ELF-1 (cell line): ENCODE data around the gene MON1B.
"Not testable (repeated sequence)": the region's sequence is repeated elsewhere in the genome, so short reads cannot be mapped to it uniquely, and the experiment has no call there.

Experiments used
- DNase-seq: peaks from one replicate; pipeline ENCODE4 v3.0.0-alpha.2; 2016; ENCODE audit warnings: low read depth, low spot score

MON1B gene

DNA sequence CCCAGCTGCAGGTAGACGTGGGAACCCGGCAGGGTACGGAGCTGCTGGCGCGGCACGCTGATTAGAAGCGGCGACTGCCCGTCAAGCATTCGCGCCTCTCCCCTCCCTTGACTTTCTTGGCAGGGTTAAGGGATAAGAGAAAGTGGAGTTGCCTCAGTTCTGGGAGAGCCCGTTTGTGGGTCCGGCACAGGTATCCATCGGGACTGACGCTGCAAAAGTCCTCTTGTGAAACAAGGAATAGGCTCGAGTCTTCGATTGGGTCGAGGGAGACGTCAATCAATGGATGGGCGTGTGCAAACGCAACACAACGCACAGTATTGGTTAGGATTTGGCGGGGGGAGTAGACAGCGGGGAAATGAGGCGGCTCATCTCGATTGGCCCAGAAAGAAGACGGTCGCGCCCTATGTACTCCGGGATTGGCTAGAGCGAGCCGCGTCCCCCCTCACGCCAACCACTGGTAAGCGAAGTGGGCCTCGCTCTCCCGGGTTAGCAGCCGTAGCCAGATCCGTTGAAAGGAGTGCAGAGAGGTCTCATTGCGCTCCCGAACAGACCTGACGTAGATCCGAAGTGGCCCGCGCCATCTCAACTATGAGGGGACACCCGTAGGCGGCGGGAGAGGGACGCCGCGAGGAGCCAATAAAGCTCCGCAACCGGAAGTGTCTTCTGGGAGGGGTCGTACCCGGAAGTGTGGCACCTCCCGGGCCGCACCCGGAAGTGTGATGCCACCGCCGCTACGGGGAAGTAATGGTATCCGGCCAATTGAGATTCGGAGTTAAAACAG, at the start of gene MON1B:
MON1B (plus strand) TSS at position 713 of the 781 bp plus-strand sequence. CDS start 296 bp downstream, outside the sequence.
- DNase-seq, result peak; percentile 100

DNA sequence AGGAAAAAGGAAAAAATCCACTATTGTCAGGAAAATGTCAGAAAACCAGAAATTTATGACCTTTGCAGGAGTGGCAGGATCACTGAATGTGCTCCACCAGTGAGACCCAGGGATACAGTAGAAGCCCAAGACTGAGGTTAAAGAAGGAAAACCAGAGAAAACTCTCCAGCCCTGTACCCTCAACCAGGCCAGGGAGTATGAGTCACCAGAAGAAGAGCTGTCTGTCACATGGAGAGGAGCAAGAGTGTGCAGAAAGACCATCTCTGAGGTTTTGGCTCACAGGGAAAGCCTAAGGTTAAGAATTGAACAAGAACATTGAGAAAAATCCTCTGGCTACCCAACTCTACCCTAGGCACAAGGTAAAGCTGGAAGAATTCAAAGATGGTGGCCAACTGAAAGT, 47.6 kb upstream of the MON1B start:
- DNase-seq, result no peak

DNA sequence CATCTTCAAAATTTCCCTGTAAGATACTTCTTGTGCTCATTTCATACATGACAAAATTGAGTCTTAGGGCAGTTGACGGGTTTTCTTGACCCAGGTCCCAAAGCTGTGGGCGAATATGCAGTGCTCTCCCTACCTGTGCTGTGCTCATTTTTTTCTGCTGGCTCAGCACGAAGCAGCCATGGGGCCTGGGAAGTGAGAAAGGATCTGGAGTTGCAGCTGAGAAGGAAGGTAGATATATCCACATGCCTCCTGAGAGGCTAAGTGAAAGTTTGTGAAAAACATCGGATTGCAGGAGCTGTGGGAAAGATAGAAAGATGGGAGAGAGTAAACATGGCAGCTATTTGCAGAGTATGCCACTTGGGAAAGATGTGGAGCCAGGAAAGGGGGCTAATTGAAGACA, 42.9 kb upstream of the MON1B start:
- DNase-seq, result no peak

DNA sequence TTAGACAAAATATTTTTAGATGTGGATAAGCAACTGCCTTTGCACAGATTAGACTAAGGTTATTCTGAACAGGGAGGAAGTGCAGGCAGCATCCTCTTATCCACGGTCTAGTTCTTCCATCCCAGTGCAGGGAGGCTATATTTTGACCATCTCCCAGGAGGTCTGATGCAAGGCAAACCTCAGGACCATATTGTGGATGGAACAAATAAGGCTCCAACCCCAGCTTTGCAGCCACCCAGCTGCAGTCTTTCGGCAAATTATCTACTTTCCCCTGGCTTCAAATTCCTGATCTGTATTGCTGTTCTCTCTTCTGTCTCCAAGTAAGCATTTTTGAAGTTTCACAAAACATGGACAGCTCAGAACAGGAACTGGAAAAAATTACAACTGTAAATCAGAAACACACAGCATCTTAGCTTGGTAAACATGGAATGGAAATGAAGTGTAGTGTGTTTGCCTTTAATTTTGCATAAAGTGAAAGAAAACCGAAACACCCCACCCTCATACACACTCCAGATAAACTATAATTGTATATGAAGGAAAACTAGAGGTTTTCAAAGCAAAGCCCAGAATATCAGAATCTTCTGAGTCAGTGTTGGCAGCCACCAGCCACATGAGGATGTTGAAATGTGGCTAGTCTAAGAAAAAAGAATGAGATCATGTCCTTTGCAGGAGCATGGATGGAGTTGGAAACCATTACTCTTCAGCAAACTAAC, 33.5 kb upstream of the MON1B start:
- no peak for DNase-seq

DNA sequence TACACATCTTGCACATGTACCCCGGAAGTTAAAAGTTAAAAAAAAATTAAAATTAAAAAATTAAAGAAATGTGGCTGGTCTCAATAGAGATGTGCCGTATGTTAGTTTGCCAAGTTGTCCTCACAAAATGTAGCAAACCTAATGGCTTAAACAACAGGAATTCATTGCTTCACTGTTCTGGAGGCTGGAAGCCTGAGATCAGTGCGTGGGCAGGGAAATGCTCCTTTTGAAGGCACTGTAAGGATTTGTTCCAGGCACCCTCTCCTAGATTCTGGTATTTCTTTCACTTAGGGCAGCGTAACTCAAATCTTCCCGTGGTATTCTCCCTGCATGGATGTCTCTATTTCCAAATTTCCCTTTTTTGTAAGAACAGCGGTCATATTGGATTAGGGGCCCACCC, 32.7 kb upstream of the MON1B start:
- DNase-seq, result no peak

DNA sequence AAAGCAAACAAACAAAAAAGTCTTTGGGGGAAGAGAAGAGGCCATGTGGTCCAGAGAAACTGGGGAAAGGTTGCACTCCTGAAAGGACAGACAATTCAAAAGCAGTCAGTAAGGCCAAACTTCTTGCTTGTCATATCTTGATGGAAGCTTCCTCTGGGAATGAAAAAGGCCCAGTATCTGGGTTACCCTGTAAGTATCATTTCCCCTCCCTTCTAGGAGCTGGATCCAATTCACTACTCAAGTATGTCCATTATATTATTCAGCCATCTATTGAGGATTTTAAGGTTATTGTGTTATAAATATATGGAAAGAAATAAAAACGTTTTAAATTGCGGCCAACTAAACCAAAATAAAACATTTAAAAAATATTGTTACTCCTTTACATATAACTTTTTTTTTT, 26.0 kb upstream of the MON1B start:
- DNase-seq, result no peak

DNA sequence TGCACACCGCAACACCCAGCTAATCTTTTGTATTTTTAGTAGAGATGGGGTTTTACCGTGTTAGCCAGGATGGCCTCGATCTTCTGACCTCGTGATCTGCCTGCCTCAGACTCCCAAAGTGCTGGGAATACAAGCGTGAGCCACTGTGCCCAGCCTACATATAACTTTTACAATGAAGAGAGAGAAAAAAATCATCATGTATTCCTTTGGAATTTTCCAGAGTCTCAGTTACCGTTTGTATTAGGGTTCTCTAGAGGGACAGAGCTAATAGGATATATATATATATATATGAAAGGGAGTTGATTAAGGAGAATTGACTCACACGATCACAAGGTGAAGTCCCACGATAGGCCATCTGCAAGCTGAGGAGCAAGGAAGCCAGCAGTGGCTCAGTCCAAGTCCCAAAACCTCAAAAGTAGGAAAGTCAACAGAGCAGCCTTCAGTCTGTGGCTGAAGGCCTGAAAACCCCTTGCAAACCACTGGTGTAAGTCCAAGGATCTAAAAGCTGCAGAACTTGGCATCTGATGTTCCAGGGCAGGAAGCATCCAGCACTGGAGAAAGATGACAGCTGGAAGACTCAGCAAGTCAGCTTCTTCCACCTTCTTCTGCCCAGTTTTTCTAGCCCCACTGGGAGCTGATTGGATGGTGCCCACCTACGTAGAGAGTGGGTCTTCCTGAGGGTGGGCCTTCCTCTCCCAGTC, 25.3 kb upstream of the MON1B start:
- DNase-seq, result not testable (repeated sequence)

DNA sequence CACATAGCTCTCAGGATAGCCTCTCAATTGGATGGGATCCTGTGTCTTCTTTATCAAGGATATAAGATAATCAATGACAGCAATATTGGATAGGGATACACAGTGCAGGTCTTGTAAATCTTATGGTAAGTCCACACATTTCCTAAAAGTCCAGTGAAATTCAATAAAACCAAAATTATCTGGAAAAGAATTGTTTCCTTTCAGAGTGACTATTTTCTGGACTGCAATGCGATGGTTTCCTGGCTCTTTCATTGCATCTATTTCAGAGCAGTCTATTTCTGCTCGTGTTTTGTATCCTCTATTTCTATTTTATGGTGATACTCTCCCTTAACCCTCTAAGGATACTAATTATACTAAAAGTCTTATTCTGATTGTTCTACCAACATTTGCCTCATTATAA, 24.3 kb upstream of the MON1B start:
- DNase-seq, result no peak

DNA sequence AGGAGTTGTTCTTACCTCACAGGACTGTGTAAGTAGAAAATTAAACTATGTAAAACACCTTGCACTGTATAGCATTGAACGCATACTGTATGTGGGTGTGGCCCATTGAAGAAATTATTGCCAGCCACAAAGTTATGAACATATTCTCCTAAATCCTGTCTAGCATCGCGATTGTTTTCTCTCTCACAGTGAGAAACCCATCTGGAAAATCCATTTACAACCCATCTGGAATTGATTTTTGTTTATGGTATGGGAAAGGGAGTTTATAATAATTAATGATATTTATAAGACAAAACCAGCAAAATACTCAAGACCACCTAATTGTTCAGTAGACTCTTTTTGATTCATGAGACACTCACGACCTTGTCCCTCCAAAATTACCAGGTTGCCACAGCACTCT, 22.1 kb upstream of the MON1B start:
- no peak for DNase-seq

DNA sequence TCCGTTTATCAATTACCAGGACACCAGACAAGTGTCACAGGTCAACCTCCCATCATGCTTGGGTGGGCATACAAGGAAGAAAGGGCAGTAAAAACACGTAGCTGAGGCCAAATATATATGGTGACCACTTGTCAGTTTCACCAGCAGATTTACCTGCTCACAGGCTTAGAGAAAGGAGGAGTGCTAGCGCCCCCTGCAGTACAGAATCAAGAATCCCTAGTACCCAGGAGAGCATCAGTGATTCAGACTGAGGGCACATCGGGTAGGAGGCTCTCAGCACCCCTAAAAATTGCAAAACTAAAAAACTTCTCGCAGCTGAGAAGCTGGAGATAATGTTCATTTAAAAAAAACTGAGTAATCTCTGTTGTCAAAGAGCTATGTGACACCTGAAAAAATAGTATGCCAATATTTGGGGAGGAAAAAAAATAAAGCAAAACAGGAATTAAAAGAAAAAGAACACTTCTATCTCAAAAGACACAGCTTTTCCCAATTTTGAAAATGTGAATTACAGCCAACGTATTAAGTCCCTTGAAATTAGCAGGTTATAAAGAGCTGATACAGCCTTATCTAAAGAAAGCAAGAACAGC, 21.2 kb upstream of the MON1B start:
- peak; percentile 42 for DNase-seq

DNA sequence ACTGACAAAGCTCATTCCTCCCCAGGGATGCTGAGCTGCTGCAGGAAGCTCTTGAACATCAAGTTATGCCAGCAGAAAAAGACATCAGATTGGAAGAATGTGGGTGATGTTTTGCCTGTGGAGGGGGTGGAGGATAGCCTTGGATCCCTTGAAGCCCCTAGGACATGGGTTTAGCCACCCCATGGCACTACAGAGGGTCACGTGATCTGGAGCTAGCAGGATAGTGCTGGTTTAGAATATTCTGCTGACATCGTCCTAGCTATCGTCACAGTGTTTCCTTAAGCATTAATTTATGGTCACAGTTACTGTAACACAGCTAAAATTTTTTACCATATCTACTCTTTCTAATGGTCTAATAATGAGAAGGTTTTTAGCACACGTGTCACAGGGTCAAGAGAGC, 20.2 kb upstream of the MON1B start:
- no peak for DNase-seq

DNA sequence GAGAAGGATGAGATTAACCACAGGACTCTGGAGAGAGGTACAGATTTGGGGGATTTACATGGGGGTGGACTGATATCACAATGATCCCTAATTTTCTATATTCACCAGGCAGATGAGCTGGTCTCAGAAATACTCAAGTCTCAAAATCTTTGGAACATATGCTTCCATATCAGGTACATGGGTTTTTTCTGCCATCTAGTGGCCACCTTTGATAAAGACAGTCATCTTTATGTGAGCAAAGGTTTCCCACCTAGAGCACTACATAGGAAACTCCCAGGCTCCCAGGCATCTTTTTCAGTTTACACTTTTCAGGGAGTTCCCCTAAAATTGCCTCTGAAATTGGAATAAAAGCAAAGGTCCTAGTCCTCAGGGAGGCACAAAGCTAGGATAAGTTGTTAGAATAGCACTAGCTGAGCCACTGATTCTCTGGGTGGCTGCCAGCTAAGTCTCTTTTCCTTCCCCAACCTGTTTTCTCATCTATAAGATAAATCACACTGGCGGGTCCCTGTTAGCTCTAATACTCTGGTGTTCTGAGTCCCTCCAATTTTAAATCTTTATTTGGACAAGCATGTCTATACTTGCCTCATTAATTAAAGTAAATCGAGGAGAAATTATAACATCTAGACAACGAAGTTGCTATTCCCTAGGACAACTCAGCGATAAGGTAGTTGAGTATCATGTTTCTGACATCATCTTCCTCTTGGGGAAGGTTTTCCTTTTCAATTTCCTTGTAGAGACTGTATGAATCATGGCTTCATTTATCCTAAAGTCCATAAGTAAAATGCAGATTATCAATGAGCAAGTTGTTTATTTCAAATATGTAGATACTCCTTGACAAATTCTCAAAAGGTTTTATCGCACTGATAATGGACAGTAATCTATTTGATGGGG, 19.0 kb upstream of the MON1B start:
- peak; percentile 18 for DNase-seq

DNA sequence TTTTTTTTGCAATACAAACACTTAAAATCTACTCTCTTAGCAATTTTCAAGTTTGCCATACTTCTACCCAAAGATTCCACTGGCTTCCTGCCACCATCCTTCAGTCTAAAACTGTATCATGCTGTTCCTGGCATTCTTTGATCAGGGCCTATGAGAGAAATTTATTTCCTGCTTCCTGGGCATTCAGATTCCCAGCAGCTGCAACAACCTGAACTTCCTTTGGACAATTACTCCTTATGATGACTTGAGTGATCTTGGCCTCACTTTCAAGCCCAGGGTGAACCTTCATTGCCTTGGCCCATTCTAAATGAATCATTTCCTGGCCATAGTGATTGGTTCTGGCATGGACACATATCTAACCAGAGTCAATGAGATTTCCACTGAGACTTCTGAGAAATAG, 18.0 kb upstream of the MON1B start:
- DNase-seq, result no peak

DNA sequence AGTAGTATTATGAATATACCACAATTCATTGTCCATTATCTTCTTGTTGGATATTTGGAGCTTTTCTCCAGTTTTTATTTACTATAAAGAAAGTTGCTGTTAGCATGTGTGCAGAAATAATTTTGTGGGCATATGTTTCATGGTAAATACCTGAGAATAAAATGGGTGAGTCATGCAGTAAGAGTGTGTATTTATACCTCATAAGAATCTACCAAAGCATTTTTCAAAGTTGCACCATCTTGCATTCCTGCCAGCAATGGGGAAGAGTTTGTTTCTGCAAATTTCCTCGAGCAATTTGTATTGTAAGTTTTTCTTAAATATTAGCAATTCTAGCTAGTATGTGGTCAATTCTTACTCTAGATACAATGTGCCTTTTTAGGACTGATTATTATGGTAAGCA, 7.9 kb upstream of the MON1B start:
- DNase-seq, result no peak

DNA sequence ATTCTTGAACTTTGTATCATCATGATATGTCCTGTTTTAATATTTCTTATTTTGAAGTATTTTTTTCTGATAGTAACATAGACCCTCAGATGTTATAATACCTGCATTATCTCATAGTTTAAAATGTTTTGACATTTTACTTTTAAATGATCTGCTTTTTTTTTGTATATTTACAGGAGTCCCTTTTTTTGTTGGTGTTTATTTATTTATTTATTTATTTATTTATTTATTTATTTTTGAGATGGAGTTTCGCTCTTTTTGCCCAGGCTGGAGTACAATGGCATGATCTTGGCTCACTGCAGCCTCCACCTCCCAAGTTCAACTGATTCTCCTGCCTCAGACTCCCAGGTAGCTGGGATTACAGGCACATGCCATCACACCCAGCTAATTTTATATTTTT, 4.7 kb upstream of the MON1B start:
- DNase-seq, result not testable (repeated sequence)

DNA sequence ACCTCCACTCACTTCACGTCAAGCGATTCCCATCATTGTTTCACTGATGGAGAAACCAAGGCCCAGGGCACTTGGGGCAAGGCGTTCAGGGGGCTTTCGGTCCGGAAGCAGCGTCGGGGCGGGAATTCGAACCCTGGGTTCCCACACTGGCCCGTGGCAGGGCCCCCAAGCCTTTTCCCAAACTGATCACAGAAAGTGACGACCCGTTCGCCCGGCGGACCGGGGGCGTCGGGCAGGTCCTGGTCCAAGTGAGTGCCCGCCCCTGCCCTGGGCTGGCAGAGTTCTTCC, 856 bp upstream of the MON1B start:
- DNase-seq, result no peak

DNA sequence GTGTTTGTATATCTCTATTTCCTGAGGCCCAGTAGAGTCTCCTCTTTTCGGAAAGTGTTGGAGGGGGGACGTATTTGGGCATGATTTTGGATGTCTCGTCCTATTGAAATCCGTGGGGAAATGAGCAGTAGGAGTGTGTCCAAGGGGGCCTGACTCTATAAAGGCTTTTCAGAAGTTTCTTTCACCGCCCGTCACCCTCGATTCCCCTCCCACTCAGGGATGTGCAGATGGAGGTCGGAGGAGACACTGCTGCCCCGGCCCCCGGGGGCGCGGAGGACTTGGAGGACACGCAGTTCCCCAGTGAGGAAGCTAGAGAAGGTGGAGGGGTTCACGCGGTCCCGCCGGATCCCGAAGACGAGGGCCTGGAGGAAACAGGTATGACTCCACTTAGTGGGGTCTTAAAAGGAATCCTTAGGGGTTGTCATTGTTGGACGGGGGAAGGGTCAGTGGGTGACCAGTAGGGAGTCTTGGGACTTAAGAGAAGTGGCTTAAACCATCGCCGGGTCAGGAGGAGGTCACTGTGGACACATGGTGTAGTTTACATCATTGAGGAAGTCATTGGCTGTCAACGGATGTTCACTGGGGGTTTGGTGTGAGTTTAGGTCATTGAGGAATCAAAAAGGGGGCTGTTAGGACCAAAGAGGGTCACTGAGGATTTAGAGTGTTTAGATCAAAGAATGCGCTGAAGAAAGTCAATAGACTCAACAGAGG, 424 bp downstream of the MON1B start:
- no peak for DNase-seq

DNA sequence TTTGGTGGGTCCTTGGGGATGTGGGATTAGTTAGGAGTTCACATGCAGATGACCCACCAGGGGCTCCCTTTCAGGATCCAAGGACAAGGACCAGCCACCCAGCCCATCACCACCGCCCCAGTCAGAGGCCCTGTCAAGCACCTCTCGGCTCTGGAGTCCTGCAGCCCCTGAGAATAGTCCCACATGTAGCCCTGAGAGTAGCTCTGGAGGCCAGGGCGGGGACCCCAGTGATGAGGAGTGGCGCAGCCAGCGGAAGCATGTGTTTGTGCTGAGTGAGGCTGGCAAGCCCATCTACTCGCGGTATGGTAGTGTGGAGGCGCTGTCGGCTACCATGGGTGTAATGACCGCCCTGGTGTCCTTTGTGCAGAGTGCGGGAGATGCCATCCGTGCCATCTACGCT, 2.4 kb downstream of the MON1B start:
- no peak for DNase-seq

DNA sequence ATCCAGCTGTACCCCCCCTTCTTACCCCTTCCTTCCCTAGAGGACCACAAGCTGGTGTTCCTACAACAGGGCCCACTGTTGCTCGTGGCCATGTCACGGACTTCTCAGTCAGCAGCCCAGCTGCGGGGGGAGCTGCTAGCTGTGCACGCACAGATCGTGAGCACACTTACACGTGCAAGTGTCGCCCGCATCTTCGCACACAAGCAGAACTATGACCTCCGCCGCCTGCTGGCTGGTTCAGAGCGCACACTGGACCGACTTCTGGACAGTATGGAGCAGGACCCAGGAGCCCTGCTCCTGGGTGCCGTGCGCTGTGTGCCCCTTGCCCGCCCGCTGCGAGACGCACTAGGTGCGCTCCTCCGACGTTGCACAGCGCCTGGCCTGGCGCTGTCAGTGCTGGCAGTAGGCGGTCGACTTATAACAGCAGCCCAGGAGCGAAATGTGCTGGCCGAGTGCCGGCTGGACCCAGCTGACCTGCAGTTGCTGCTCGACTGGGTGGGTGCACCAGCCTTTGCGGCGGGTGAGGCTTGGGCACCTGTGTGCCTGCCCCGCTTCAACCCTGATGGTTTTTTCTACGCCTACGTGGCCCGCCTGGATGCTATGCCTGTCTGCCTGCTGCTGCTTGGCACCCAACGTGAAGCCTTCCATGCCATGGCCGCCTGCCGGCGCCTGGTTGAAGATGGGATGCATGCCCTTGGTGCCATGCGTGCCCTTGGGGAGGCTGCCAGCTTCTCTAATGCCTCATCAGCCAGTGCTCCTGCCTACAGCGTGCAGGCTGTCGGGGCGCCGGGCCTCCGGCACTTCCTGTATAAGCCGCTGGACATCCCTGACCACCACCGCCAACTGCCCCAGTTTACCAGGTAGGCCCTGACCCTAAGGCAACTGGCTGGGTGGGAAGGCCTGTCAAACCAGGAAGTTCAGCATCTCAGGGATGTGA, 3.6 kb downstream of the MON1B start:
- no peak for DNase-seq

DNA sequence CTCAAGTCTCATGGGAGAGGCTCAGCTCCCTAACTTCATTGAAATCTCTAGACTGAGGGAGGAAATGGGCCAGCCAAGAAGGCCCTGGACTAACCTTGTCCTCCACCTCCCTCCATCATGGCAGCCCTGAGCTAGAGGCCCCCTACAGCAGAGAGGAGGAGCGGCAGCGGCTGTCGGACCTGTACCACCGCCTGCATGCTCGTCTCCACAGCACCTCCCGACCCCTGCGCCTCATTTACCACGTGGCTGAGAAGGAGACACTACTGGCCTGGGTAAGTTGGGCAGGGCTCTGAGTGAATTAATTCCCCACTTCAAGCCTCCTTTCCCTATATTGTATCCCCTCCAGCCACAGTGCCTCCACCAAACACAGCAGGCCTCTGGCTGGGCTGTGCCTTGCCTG, 4.4 kb downstream of the MON1B start:
- no peak for DNase-seq
